ENCODE measurements around the gene TGIF2.

The TGIF2 gene

GRCh38 chr20:36546111-36546736 lies 27.2 kb upstream of the TGIF2 start:
- H3K4me1 ChIP-seq (ENCODE audit: control insufficient read depth, low read length) = peaks cover 7% of the 10 kb centered on the region
- H3F3A ChIP-seq (ENCODE audit: control insufficient read depth, insufficient read depth) = no peaks in the 10 kb centered on the region
- no peak overlapping the region for H3K4me3 ChIP-seq (ENCODE audit: low read length)
- TF ChIP-seq EZH2phosphoT487 (IDR thresholded peaks at IDR 0.05; ENCODE audit: borderline replicate concordance, low read length) (no peak), CTCF (IDR thresholded peaks at IDR 0.05; ENCODE audit: low read depth, low read length, poor library complexity, severe bottlenecking) (no peak)
- H3K9me3 ChIP-seq (ENCODE audit: control insufficient read depth, insufficient read depth, low read length) = no peaks in the 10 kb centered on the region
- H3K36me3 ChIP-seq (ENCODE audit: control insufficient read depth, low read length) = no peaks in the 10 kb centered on the region
- H3K79me2 ChIP-seq (ENCODE audit: control insufficient read depth, low read length) = no peaks in the 10 kb centered on the region
- H3K9me2 ChIP-seq (replicated peaks; ENCODE audit: control insufficient read depth, low read length) = no peaks in the 10 kb centered on the region
- no peak overlapping the region for H3K4me2 ChIP-seq (ENCODE audit: low read length)
- H3K27me3 ChIP-seq (ENCODE audit: control insufficient read depth, low read length) = peaks cover 5% of the 10 kb centered on the region; the same call in 1 of the 2 replicates
- no peak overlapping the region for H3K27ac ChIP-seq (ENCODE audit: low read depth, low read length)
- no peaks in the 10 kb centered on the region for H4K20me1 ChIP-seq (ENCODE audit: control insufficient read depth, insufficient read depth, low read depth, low read length)

- Histone ChIP-seq H4K20me1 (ENCODE audit: control insufficient read depth, insufficient read depth, low read depth, low read length) (no peaks in the 10 kb centered on the region), H3K4me2 (ENCODE audit: low read length) (no peak overlapping the region), H3K4me1 (ENCODE audit: control insufficient read depth, low read length) (no peaks in the 10 kb centered on the region), H3K27ac (ENCODE audit: low read depth, low read length) (no peak overlapping the region), H3K36me3 (ENCODE audit: control insufficient read depth, low read length) (no peaks in the 10 kb centered on the region), H3K79me2 (ENCODE audit: control insufficient read depth, low read length) (no peaks in the 10 kb centered on the region), H3K27me3 (ENCODE audit: control insufficient read depth, low read length) (no peaks in the 10 kb centered on the region), H3K9me2 (replicated peaks; ENCODE audit: control insufficient read depth, low read length) (no peaks in the 10 kb centered on the region), H3K9me3 (ENCODE audit: control insufficient read depth, insufficient read depth, low read length) (no peaks in the 10 kb centered on the region), H3K4me3 (ENCODE audit: low read length) (no peak overlapping the region), H3F3A (ENCODE audit: control insufficient read depth, insufficient read depth) (no peaks in the 10 kb centered on the region)
- no peak for TF ChIP-seq CTCF (IDR thresholded peaks at IDR 0.05; ENCODE audit: low read depth, low read length, poor library complexity, severe bottlenecking)
- TF ChIP-seq EZH2phosphoT487 (IDR thresholded peaks at IDR 0.05; ENCODE audit: borderline replicate concordance, low read length) = no peak
Measured at GRCh38 chr20:36547186-36548005, 26.0 kb upstream of the TGIF2 start.

- Histone ChIP-seq H3K9me3 (ENCODE audit: control insufficient read depth, insufficient read depth, low read length) (no peaks in the 10 kb centered on the region), H3K27ac (ENCODE audit: low read depth, low read length) (no peak overlapping the region), H3K4me2 (ENCODE audit: low read length) (no peak overlapping the region), H3K4me1 (ENCODE audit: control insufficient read depth, low read length) (peaks cover 2% of the 10 kb centered on the region; the same call in 1 of the 2 replicates), H3K27me3 (ENCODE audit: control insufficient read depth, low read length) (no peaks in the 10 kb centered on the region), H3K9me2 (replicated peaks; ENCODE audit: control insufficient read depth, low read length) (no peaks in the 10 kb centered on the region), H3F3A (ENCODE audit: control insufficient read depth, insufficient read depth) (no peaks in the 10 kb centered on the region), H4K20me1 (ENCODE audit: control insufficient read depth, insufficient read depth, low read depth, low read length) (no peaks in the 10 kb centered on the region), H3K79me2 (ENCODE audit: control insufficient read depth, low read length) (no peaks in the 10 kb centered on the region), H3K4me3 (ENCODE audit: low read length) (no peak overlapping the region), H3K36me3 (ENCODE audit: control insufficient read depth, low read length) (no peaks in the 10 kb centered on the region)
- TF ChIP-seq CTCF (IDR thresholded peaks at IDR 0.05; ENCODE audit: low read depth, low read length, poor library complexity, severe bottlenecking) (peak; percentile 20), EZH2phosphoT487 (IDR thresholded peaks at IDR 0.05; ENCODE audit: borderline replicate concordance, low read length) (no peak)
Measured at GRCh38 chr20:36548006-36548315, 25.4 kb upstream of the TGIF2 start.
